Peyer's patch (tissue), 4 donors: ENCODE measurements around the gene EXOC4. TPM values are rescaled to one million over a fixed set of nuclear protein-coding genes. Genes with fewer than 3 reads are reported as not detected.

ENCODE experiments used
- DNase-seq, 3 donors: peaks; one replicate each; pipeline ENCODE4 v3.0.0-alpha.2; 2017 to 2019
- H3K27ac ChIP-seq, 4 donors: fragments of 200-600 bp; sonication (generic); one replicate each; pipeline ENCODE4 v1.5.1; 2016 to 2019
- H3K27me3 ChIP-seq, 2 donors: fragments of 200-600 bp; sonication (generic); one replicate each; pipeline ENCODE4 v1.5.1; 2019
- H3K36me3 ChIP-seq, 3 donors: fragments of 200-600 bp; sonication (generic); one replicate each; pipeline ENCODE4 v1.5.1; 2016 to 2019
- H3K4me1 ChIP-seq, 4 donors: fragments of 200-600 bp; sonication (generic); one replicate each; pipeline ENCODE4 v1.5.1; 2016 to 2019
- H3K4me3 ChIP-seq, 4 donors: fragments of 200-600 bp; sonication (generic); 1 replicate in 3 of 4; 2 replicates in 1 of 4; pipeline ENCODE4 v1.5.1; 2016 to 2019; ENCODE audit warnings: mild to moderate bottlenecking in 1 of 4
- H3K9me3 ChIP-seq, 4 donors: fragments of 200-600 bp; sonication (generic); one replicate each; pipeline ENCODE4 v1.5.1; 2016 to 2019; ENCODE audit warnings: mild to moderate bottlenecking in 1 of 4
- CTCF ChIP-seq, 6 experiments: fragments of 450-650 bp in 4 of 6; fragments of 200-600 bp in 2 of 6; sonication (generic) in 1 of 6; IDR thresholded peaks; one replicate each; pipeline ENCODE4 v1.5.1; 2017 to 2019; ENCODE audit warnings: antibody characterized with exemption in 6 of 6, mild to moderate bottlenecking in 3 of 6, moderate library complexity in 1 of 6
- POLR2A ChIP-seq, 2 donors: fragments of 450-650 bp; IDR thresholded peaks; one replicate each; pipeline ENCODE4 v1.5.1; 2017; ENCODE audit warnings: antibody characterized with exemption in 2 of 2, mild to moderate bottlenecking in 2 of 2, moderate library complexity in 2 of 2
- total RNA-seq, 4 donors: library from RNA; depleted of rRNA; stranded (reverse); fragments of >200 nt; gene quantifications; one replicate each; pipeline ENCODE4 v1.1.0, GENCODE V29; 2016

EXOC4 gene
- total RNA-seq, 4 donors from 2014 or later = 128 to 502 (median 141) TPM

- no peak overlapping the region for H3K4me3 ChIP-seq
- no peaks in the 10 kb centered on the region for H3K4me1 ChIP-seq
- no peaks in the 10 kb centered on the region for H3K36me3 ChIP-seq
- no peak for DNase-seq
- H3K27me3 ChIP-seq = no peaks in the 10 kb centered on the region
- no peaks in the 10 kb centered on the region for H3K9me3 ChIP-seq
- TF ChIP-seq POLR2A (IDR thresholded peaks at IDR 0.05) (no peak), CTCF (IDR thresholded peaks at IDR 0.05) (no peak)
- H3K27ac ChIP-seq = no peak overlapping the region
Measured at GRCh38 chr7:133611955-133612354, 359.1 kb downstream of the EXOC4 start.

GRCh38 chr7:133613250-133613790 lies 360.4 kb downstream of the EXOC4 start:
- Histone ChIP-seq H3K4me1 (no peaks in the 10 kb centered on the region), H3K27ac (no peak overlapping the region), H3K4me3 (no peak overlapping the region), H3K9me3 (no peaks in the 10 kb centered on the region), H3K27me3 (no peaks in the 10 kb centered on the region), H3K36me3 (no peaks in the 10 kb centered on the region)
- TF ChIP-seq POLR2A (IDR thresholded peaks at IDR 0.05) (no peak), CTCF (IDR thresholded peaks at IDR 0.05) (no peak)
- no peak for DNase-seq

- TF ChIP-seq POLR2A (IDR thresholded peaks at IDR 0.05) (no peak), CTCF (IDR thresholded peaks at IDR 0.05) (no peak)
- no peaks in the 10 kb centered on the region for H3K4me1 ChIP-seq
- H3K27ac ChIP-seq = no peak overlapping the region
- no peak for DNase-seq
- H3K9me3 ChIP-seq = no peaks in the 10 kb centered on the region
- H3K4me3 ChIP-seq = no peak overlapping the region
- no peaks in the 10 kb centered on the region for H3K36me3 ChIP-seq
- no peaks in the 10 kb centered on the region for H3K27me3 ChIP-seq
Measured at GRCh38 chr7:133614251-133614650, 361.4 kb downstream of the EXOC4 start.

- H3K27me3 ChIP-seq = no peaks in the 10 kb centered on the region
- no peaks in the 10 kb centered on the region for H3K36me3 ChIP-seq
- H3K4me3 ChIP-seq = no peak overlapping the region
- H3K27ac ChIP-seq = no peak overlapping the region
- DNase-seq = no peak
- TF ChIP-seq CTCF (IDR thresholded peaks at IDR 0.05) (no peak), POLR2A (IDR thresholded peaks at IDR 0.05) (no peak)
- H3K9me3 ChIP-seq = no peaks in the 10 kb centered on the region
- no peaks in the 10 kb centered on the region for H3K4me1 ChIP-seq
Measured at GRCh38 chr7:133618970-133619369, 366.1 kb downstream of the EXOC4 start.

- no peak for DNase-seq
- no peaks in the 10 kb centered on the region for H3K27me3 ChIP-seq
Measured at GRCh38 chr7:133619491-133619890, 366.6 kb downstream of the EXOC4 start.

More at GRCh38 chr7:133619491-133619890, 366.6 kb downstream of the EXOC4 start:
- TF ChIP-seq CTCF (IDR thresholded peaks at IDR 0.05) (no peak), POLR2A (IDR thresholded peaks at IDR 0.05) (no peak)
- no peak overlapping the region for H3K27ac ChIP-seq
- no peaks in the 10 kb centered on the region for H3K36me3 ChIP-seq
- H3K4me3 ChIP-seq = no peak overlapping the region
- H3K9me3 ChIP-seq = no peaks in the 10 kb centered on the region
- no peaks in the 10 kb centered on the region for H3K4me1 ChIP-seq
